Right atrium auricular region (tissue), 2 donors: ENCODE measurements around the gene SCAF4. TPM values are rescaled to one million over a fixed set of nuclear protein-coding genes. Genes with fewer than 3 reads are reported as not detected.
"Not testable (repeated sequence)": the region's sequence is repeated elsewhere in the genome, so short reads cannot be mapped to it uniquely, and the experiment has no call there.

Source experiments
- DNase-seq: peaks from one replicate; pipeline ENCODE4 v3.0.0-alpha.2; 2019; ENCODE audit warnings: low spot score
- H3K27ac ChIP-seq, 2 donors: fragments of 200-600 bp; sonication (generic); 1 replicate in 1 of 2; 2 replicates in 1 of 2; pipeline ENCODE4 v1.5.1; 2016 to 2019
- H3K27me3 ChIP-seq, 2 donors: fragments of 200-600 bp; sonication (generic); one replicate each; pipeline versions ENCODE4 v1.5.1 to v1.6.0; 2017 to 2019
- H3K36me3 ChIP-seq: fragments of 200-600 bp; sonication (generic); one replicate; pipeline ENCODE4 v1.5.1; 2016
- H3K4me1 ChIP-seq, 2 donors: fragments of 200-600 bp; sonication (generic); one replicate each; pipeline versions ENCODE4 v1.5.1 to v1.6.0; 2017 to 2019
- H3K4me3 ChIP-seq, 2 donors: fragments of 200-600 bp; sonication (generic); 1 replicate in 1 of 2; 2 replicates in 1 of 2; pipeline ENCODE4 v1.5.1; 2017 to 2019; ENCODE audit warnings: mild to moderate bottlenecking in 1 of 2, moderate library complexity in 1 of 2
- H3K9me3 ChIP-seq, 2 donors: fragments of 200-600 bp; sonication (generic); one replicate each; pipeline ENCODE4 v1.5.1; 2019
- CTCF ChIP-seq, 2 donors: fragments of 200-600 bp; sonication (generic); IDR thresholded peaks; one replicate each; pipeline ENCODE4 v1.5.1; 2019; ENCODE audit warnings: antibody characterized with exemption in 2 of 2
- total RNA-seq, 2 donors: library from RNA; depleted of rRNA; stranded (reverse); fragments of >200 nt; gene quantifications; one replicate each; pipeline ENCODE4 v1.1.0, GENCODE V29; 2016

Gene SCAF4
- total RNA-seq, 2 donors from 2014 or later = 8.8 to 12.2 TPM

GRCh38 chr21:31644643-31645042 is 87.3 kb downstream of the SCAF4 start:
- no peak for TF ChIP-seq CTCF (IDR thresholded peaks at IDR 0.05)
- Histone ChIP-seq H3K27ac (no peak overlapping the region), H3K4me1 (no peaks in the 10 kb centered on the region), H3K27me3 (no peaks in the 10 kb centered on the region), H3K9me3 (no peaks in the 10 kb centered on the region), H3K36me3 (no peaks in the 10 kb centered on the region), H3K4me3 (no peak overlapping the region)
- DNase-seq = no peak

GRCh38 chr21:31641416-31641922 is 90.4 kb downstream of the SCAF4 start:
- no peaks in the 10 kb centered on the region for H3K36me3 ChIP-seq
- H3K27ac ChIP-seq = no peak overlapping the region
- no peak for TF ChIP-seq CTCF (IDR thresholded peaks at IDR 0.05)
- H3K9me3 ChIP-seq = no peaks in the 10 kb centered on the region
- DNase-seq = no peak
- H3K4me3 ChIP-seq = no peak overlapping the region
- H3K4me1 ChIP-seq = no peaks in the 10 kb centered on the region
- no peaks in the 10 kb centered on the region for H3K27me3 ChIP-seq

- H3K4me1 ChIP-seq = no peaks in the 10 kb centered on the region
- H3K9me3 ChIP-seq = no peaks in the 10 kb centered on the region
- H3K36me3 ChIP-seq = no peaks in the 10 kb centered on the region
- no peaks in the 10 kb centered on the region for H3K27me3 ChIP-seq
- no peak overlapping the region for H3K4me3 ChIP-seq
- no peak for TF ChIP-seq CTCF (IDR thresholded peaks at IDR 0.05)
- H3K27ac ChIP-seq = no peak overlapping the region
- DNase-seq = no peak
Observed at GRCh38 chr21:31636874-31637273, 95.0 kb downstream of the SCAF4 start.

GRCh38 chr21:31634993-31635392 is 96.9 kb downstream of the SCAF4 start:
- H3K27ac ChIP-seq = no peak overlapping the region
- no peaks in the 10 kb centered on the region for H3K4me1 ChIP-seq
- no peaks in the 10 kb centered on the region for H3K9me3 ChIP-seq
- DNase-seq = no peak
- no peak overlapping the region for H3K4me3 ChIP-seq
- no peaks in the 10 kb centered on the region for H3K36me3 ChIP-seq
- TF ChIP-seq CTCF (IDR thresholded peaks at IDR 0.05) = no peak
- no peaks in the 10 kb centered on the region for H3K27me3 ChIP-seq

GRCh38 chr21:31631881-31632280 is 100.0 kb downstream of the SCAF4 start:
- H3K27me3 ChIP-seq, H3K4me1 ChIP-seq, H3K36me3 ChIP-seq, H3K9me3 ChIP-seq, H3K27ac ChIP-seq, DNase-seq, H3K4me3 ChIP-seq: not testable (repeated sequence)

- no peaks in the 10 kb centered on the region for H3K36me3 ChIP-seq
- H3K4me3 ChIP-seq = no peak overlapping the region
- no peak for DNase-seq
- TF ChIP-seq CTCF (IDR thresholded peaks at IDR 0.05) = no peak
- no peaks in the 10 kb centered on the region for H3K27me3 ChIP-seq
- no peaks in the 10 kb centered on the region for H3K9me3 ChIP-seq
- H3K27ac ChIP-seq = no peak overlapping the region
- H3K4me1 ChIP-seq = no peaks in the 10 kb centered on the region
Observed at GRCh38 chr21:31629972-31630711, 101.8 kb downstream of the SCAF4 start.
